Measurements from ENCODE around the gene NIPAL4. TPM values are rescaled to one million over a fixed set of nuclear protein-coding genes. Genes with fewer than 3 reads are reported as not detected.

The NIPAL4 gene
- polyA plus RNA-seq, 2 of the 4 experiments (the other 2 are of a cell fraction) = 8.6 to 8.9 TPM

DNA sequence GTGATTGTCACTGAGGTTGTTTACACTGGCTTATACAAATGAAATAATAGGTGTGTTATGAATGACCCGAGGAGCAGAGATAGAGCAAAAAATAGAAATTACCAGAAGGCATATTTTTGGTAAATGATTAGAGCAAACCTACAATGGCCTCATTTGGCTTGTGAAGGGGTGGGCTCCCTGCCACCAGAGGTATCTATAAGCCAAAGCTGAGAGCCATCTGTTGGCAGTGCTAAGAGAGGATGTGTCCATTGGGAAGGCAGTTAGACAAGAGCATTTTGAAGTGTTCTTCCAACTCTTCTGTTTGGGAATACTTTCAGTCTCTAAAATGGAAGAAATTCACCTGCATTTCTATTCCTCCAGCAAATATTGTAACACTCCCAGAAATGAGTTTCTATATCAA, 10.6 kb downstream of the NIPAL4 start:
- ATAC-seq = no peak
- CTCF ChIA-PET = interaction anchor here (0.6 to 11.0 kb wide), 18 partner anchors 6 to 322 kb away, joined by 3 to 96 read pairs (median 6); partner anchors contain the start of genes LSM11 and NIPAL4
- POLR2A ChIA-PET = no interaction called here

DNA sequence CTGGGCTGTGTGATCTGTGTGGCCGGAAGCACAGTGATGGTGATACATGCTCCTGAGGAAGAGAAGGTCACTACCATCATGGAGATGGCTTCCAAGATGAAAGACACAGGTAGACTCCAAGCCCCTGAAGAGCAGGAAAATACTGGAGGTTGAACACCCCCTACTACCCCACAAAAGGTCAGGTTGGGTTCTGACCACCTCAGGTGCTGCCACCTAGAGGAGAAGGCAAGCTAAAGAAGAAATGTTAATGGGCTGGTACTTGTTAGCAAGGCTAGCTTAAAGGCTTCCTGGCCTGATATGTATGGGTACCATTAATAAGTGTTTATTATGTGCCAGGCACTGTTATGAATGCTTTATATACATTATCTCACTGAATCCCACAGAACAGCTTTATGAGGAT, 11.7 kb downstream of the NIPAL4 start:
- H3K4me1 ChIP-seq = peaks cover 19% of the 10 kb centered on the region
- no peak overlapping the region for H3K4me2 ChIP-seq
- H3K27ac ChIP-seq = peak overlapping the region in 1 of 2 experiments; percentile 45; a peak in 2 of 6 replicates
- TF ChIP-seq HOXB5 (CRISPR knock-in tag; IDR thresholded peaks at IDR 0.05) (no peak), MYC (IDR thresholded peaks at IDR 0.05; ENCODE audit: borderline replicate concordance, low read length) (no peak), SMC3 (IDR thresholded peaks at IDR 0.05) (peak; percentile 74), GATA3 (IDR thresholded peaks at IDR 0.05; ENCODE audit: borderline replicate concordance) (no peak), NFE2L2 (conservative IDR thresholded peaks at IDR 0.05; ENCODE audit: low read length) (no peak), FOSB (CRISPR knock-in tag; IDR thresholded peaks at IDR 0.05) (no peak), RAD21 (conservative IDR thresholded peaks at IDR 0.05 in 1 of 2, IDR thresholded peaks at IDR 0.05 in 1 of 2) (peak; percentile 59 to 64), MAFK (IDR thresholded peaks at IDR 0.05; ENCODE audit: partially characterized antibody) (no peak)
- TF ChIP-seq, protein P1, sequence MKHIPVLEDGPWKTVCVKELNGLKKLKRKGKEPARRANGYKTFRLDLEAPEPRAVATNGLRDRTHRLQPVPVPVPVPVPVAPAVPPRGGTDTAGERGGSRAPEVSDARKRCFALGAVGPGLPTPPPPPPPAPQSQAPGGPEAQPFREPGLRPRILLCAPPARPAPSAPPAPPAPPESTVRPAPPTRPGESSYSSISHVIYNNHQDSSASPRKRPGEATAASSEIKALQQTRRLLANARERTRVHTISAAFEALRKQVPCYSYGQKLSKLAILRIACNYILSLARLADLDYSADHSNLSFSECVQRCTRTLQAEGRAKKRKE (CRISPR knock-in tag; IDR thresholded peaks at IDR 0.05; ENCODE audit: low read depth) = no peak
- TF ChIP-seq, protein P2, sequence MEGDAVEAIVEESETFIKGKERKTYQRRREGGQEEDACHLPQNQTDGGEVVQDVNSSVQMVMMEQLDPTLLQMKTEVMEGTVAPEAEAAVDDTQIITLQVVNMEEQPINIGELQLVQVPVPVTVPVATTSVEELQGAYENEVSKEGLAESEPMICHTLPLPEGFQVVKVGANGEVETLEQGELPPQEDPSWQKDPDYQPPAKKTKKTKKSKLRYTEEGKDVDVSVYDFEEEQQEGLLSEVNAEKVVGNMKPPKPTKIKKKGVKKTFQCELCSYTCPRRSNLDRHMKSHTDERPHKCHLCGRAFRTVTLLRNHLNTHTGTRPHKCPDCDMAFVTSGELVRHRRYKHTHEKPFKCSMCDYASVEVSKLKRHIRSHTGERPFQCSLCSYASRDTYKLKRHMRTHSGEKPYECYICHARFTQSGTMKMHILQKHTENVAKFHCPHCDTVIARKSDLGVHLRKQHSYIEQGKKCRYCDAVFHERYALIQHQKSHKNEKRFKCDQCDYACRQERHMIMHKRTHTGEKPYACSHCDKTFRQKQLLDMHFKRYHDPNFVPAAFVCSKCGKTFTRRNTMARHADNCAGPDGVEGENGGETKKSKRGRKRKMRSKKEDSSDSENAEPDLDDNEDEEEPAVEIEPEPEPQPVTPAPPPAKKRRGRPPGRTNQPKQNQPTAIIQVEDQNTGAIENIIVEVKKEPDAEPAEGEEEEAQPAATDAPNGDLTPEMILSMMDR (IDR thresholded peaks at IDR 0.05) = peak; percentile 71
- CTCF ChIA-PET = interaction anchor here (0.6 to 11.0 kb wide), 33 partner anchors 7 to 272 kb away, joined by 3 to 96 read pairs (median 5); partner anchors contain the start of genes LSM11 and NIPAL4
- DNase-seq (ENCODE audit: low read depth in 1 of 2, low spot score in 1 of 2) = peak; percentile 50 to 51
- FAIRE-seq = peak; percentile 86
- POLR2A ChIA-PET = interaction anchor here (1.0 kb wide), 1 partner anchor 12 kb away, joined by 4 read pairs; the partner anchor contains the start of gene NIPAL4
- H3K4me3 ChIP-seq = no peak overlapping the region
- WGBS (ENCODE audit: missing lambda C conversion rate) = 100% methylated on average over 1 of the region's 1 CpG
- H3K9me3 ChIP-seq = no peaks in the 10 kb centered on the region
- ATAC-seq = peak; percentile 23 to 69; a peak in 3 of 6 replicates

More for the DNA sequence above, 10.6 kb downstream of the NIPAL4 start:
- 14% methylated on average over 1 of the region's 1 CpG for WGBS (ENCODE audit: missing lambda C conversion rate)
- TF ChIP-seq JUN (IDR thresholded peaks at IDR 0.05) = no peak
- TF ChIP-seq HOXB5 (CRISPR knock-in tag; IDR thresholded peaks at IDR 0.05) = no peak
- TF ChIP-seq CEBPB (IDR thresholded peaks at IDR 0.05) = no peak
- no peak for TF ChIP-seq ZFP36 (IDR thresholded peaks at IDR 0.05; ENCODE audit: borderline replicate concordance, partially characterized antibody)
- TF ChIP-seq, protein P3, sequence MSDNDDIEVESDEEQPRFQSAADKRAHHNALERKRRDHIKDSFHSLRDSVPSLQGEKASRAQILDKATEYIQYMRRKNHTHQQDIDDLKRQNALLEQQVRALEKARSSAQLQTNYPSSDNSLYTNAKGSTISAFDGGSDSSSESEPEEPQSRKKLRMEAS (IDR thresholded peaks at IDR 0.05) = no peak
- TF ChIP-seq MYC (IDR thresholded peaks at IDR 0.05; ENCODE audit: borderline replicate concordance, low read length) = no peak
- no peak for TF ChIP-seq CBX2 (IDR thresholded peaks at IDR 0.05; ENCODE audit: borderline replicate concordance, low read depth)
- TF ChIP-seq, protein P4, sequence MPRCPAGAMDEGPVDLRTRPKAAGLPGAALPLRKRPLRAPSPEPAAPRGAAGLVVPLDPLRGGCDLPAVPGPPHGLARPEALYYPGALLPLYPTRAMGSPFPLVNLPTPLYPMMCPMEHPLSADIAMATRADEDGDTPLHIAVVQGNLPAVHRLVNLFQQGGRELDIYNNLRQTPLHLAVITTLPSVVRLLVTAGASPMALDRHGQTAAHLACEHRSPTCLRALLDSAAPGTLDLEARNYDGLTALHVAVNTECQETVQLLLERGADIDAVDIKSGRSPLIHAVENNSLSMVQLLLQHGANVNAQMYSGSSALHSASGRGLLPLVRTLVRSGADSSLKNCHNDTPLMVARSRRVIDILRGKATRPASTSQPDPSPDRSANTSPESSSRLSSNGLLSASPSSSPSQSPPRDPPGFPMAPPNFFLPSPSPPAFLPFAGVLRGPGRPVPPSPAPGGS (IDR thresholded peaks at IDR 0.05) = no peak
- TF ChIP-seq, protein P5, sequence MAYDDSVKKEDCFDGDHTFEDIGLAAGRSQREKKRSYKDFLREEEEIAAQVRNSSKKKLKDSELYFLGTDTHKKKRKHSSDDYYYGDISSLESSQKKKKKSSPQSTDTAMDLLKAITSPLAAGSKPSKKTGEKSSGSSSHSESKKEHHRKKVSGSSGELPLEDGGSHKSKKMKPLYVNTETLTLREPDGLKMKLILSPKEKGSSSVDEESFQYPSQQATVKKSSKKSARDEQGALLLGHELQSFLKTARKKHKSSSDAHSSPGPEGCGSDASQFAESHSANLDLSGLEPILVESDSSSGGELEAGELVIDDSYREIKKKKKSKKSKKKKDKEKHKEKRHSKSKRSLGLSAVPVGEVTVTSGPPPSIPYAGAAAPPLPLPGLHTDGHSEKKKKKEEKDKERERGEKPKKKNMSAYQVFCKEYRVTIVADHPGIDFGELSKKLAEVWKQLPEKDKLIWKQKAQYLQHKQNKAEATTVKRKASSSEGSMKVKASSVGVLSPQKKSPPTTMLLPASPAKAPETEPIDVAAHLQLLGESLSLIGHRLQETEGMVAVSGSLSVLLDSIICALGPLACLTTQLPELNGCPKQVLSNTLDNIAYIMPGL (CRISPR knock-in tag; IDR thresholded peaks at IDR 0.05; ENCODE audit: borderline replicate concordance) = no peak
- TF ChIP-seq BHLHE40 (IDR thresholded peaks at IDR 0.05; ENCODE audit: low read depth, low read length) = no peak
- no peak for TF ChIP-seq NR3C1 (IDR thresholded peaks at IDR 0.05)
- TF ChIP-seq JUNB (IDR thresholded peaks at IDR 0.05) = no peak
- TF ChIP-seq, protein P6, sequence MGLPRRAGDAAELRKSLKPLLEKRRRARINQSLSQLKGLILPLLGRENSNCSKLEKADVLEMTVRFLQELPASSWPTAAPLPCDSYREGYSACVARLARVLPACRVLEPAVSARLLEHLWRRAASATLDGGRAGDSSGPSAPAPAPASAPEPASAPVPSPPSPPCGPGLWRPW (IDR thresholded peaks at IDR 0.05) = no peak
- no peak for TF ChIP-seq CHD4 (IDR thresholded peaks at IDR 0.05; ENCODE audit: borderline replicate concordance)
- TF ChIP-seq KDM5A (IDR thresholded peaks at IDR 0.05) = no peak
- TF ChIP-seq TP53 (CRISPR knock-in tag; IDR thresholded peaks at IDR 0.05) = no peak
- FAIRE-seq (no peak), DNase-seq (ENCODE audit: low read depth in 1 of 2, low spot score in 1 of 2) (no peak)
- no peak overlapping the region; the same call in 2 of the 3 replicates for H3K4me2 ChIP-seq
- H3K27ac ChIP-seq = peak overlapping the region in 1 of 2 experiments; percentile 16; a peak in 2 of 6 replicates
- no peaks in the 10 kb centered on the region for H3K9me3 ChIP-seq
- no peak overlapping the region for H3K4me3 ChIP-seq
- peaks cover 22% of the 10 kb centered on the region for H3K4me1 ChIP-seq

Data from A549 (cell line).